Measurements from ENCODE around the gene EDC4. TPM values are rescaled to one million over a fixed set of nuclear protein-coding genes. Genes with fewer than 3 reads are reported as not detected.

Gene EDC4
- total and polyA plus RNA-seq, 4 donors: 14.4 to 66.4 (median 50.0) TPM

DNA sequence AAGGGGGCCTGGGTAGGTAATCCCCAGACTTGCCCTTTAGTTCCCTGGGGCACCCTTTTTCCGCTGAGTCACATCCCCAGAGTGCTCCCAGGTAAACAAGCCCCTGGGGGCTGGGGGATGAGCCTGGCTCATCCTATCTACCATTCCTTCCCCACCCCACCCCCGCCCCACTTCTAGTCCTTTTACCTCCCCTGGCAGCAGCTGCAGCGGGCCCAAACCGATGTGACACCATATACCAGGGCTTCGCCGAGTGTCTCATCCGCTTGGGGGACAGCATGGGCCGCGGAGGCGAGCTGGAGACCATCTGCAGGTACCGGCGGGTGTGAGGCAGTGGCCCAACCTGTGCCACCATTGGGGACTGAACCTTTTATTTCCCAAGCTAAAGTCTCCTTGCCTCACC is 12.7 kb downstream of the EDC4 start:
- H3K9me3 ChIP-seq (ENCODE audit: control insufficient read depth, low read length): no peaks in the 10 kb centered on the region
- DNase-seq (no peak), ATAC-seq (ENCODE audit: low FRiP score) (no peak)
- peak overlapping the region in 1 of 2 donors; percentile 2 for H3K27ac ChIP-seq (ENCODE audit: low read depth in 1 of 2, low read length in 2 of 2)
- H3K36me3 ChIP-seq (ENCODE audit: control insufficient read depth in 1 of 2, insufficient read depth in 2 of 2, low read length in 1 of 2): peaks cover 0 to 12% of the 10 kb centered on the region in 2 donors
- 90 to 92% methylated on average over 12 of the region's 12 CpGs for WGBS, 2 donors
- intact Hi-C loops (cut with DNase I): no loop called here
- no peaks in the 10 kb centered on the region for H3K4me1 ChIP-seq (ENCODE audit: control insufficient read depth in 1 of 2, insufficient read depth in 2 of 2, low read length in 2 of 2)
- no peak overlapping the region for H3K4me3 ChIP-seq (ENCODE audit: low read length in 2 of 2)
- no peaks in the 10 kb centered on the region for H3K27me3 ChIP-seq (ENCODE audit: control insufficient read depth in 1 of 2, insufficient read depth in 2 of 2, low read length in 1 of 2)

DNA sequence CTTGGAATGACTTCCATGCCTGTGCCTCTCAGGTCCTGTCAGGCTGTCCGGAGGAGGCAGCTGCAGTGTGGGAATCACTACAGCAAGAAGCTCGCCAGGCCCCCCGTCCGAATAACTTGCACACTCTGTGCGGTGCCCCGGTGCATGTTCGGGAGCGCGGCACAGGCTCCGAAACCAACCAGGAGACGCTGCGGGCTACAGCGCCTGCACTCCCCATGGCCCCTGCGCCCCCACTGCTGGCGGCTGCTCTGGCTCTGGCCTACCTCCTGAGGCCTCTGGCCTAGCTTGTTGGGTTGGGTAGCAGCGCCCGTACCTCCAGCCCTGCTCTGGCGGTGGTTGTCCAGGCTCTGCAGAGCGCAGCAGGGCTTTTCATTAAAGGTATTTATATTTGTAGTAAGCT is 13.1 kb downstream of the EDC4 start:
- intact Hi-C loops (cut with DNase I): no loop called here
- Histone ChIP-seq H3K9me3 (ENCODE audit: control insufficient read depth, low read length) (no peaks in the 10 kb centered on the region), H3K27ac (ENCODE audit: low read depth in 1 of 2, low read length in 2 of 2) (no peak overlapping the region), H3K4me3 (ENCODE audit: low read length in 2 of 2) (no peak overlapping the region), H3K36me3 (ENCODE audit: control insufficient read depth in 1 of 2, insufficient read depth in 2 of 2, low read length in 1 of 2) (peaks cover 0 to 9% of the 10 kb centered on the region in 2 donors), H3K27me3 (ENCODE audit: control insufficient read depth in 1 of 2, insufficient read depth in 2 of 2, low read length in 1 of 2) (no peaks in the 10 kb centered on the region), H3K4me1 (ENCODE audit: control insufficient read depth in 1 of 2, insufficient read depth in 2 of 2, low read length in 2 of 2) (no peaks in the 10 kb centered on the region)
- DNase-seq: no peak
- ATAC-seq (ENCODE audit: low FRiP score): no peak
- 91 to 93% methylated on average over 19 of the region's 19 CpGs for WGBS, 2 donors

DNA sequence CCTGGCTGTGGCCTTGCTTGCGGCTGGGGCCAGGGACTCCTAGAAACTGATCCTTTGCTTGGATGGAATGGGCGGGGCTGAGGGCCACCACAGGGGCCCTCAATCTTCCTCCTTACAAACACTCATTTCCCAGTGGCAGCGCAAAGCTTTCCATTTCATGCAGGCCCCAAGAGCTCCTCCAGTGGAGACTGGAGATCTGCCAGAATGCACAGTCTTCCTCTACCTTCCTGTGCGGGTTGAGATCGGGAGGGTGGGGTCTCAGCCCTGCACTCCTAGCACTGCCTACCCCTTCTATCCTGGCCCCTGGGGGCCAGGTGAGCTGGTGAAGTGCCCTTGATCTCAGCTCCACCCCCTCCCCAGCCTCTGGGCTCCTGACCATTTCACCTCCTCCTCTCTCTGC is 13.5 kb downstream of the EDC4 start:
- Histone ChIP-seq H3K27ac (ENCODE audit: low read depth in 1 of 2, low read length in 2 of 2) (no peak overlapping the region), H3K4me1 (ENCODE audit: control insufficient read depth in 1 of 2, insufficient read depth in 2 of 2, low read length in 2 of 2) (no peaks in the 10 kb centered on the region), H3K27me3 (ENCODE audit: control insufficient read depth in 1 of 2, insufficient read depth in 2 of 2, low read length in 1 of 2) (no peaks in the 10 kb centered on the region), H3K9me3 (ENCODE audit: control insufficient read depth, low read length) (no peaks in the 10 kb centered on the region), H3K36me3 (ENCODE audit: control insufficient read depth in 1 of 2, insufficient read depth in 2 of 2, low read length in 1 of 2) (peaks cover 0 to 9% of the 10 kb centered on the region in 2 donors), H3K4me3 (ENCODE audit: low read length in 2 of 2) (no peak overlapping the region)
- ATAC-seq (ENCODE audit: low FRiP score): no peak
- WGBS, 2 donors: 93 to 94% methylated on average over 5 of the region's 5 CpGs
- intact Hi-C loops (cut with DNase I): no loop called here
- DNase-seq: no peak

DNA sequence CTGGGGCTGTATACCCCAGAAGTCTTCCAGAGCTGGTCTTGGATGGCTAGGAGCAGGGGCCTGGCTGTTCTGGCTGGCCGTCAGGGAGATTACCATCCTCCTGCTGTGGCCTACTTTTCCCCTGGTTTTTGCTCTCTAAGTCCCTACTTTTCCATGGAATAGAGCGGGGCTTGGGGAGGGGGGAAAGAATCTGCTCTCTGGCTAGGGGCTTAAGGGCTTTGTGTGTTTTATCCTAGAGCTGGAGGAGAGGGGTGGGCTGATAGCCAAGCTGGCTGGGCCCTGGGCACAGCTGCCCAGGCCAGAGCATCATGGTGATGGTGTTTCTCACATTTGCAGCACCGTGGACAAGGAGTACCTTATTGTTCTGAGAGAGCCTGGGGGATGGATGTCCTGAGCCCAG is 15.5 kb downstream of the EDC4 start:
- peaks cover 0 to 2% of the 10 kb centered on the region in 2 donors for H3K36me3 ChIP-seq (ENCODE audit: control insufficient read depth in 1 of 2, insufficient read depth in 2 of 2, low read length in 1 of 2)
- no peak overlapping the region for H3K27ac ChIP-seq (ENCODE audit: low read depth in 1 of 2, low read length in 2 of 2)
- DNase-seq (no peak), ATAC-seq (ENCODE audit: low FRiP score) (no peak)
- WGBS, 2 donors: 61 to 76% methylated on average over 3 of the region's 3 CpGs
- H3K4me1 ChIP-seq (ENCODE audit: control insufficient read depth in 1 of 2, insufficient read depth in 2 of 2, low read length in 2 of 2): no peaks in the 10 kb centered on the region
- no peaks in the 10 kb centered on the region for H3K27me3 ChIP-seq (ENCODE audit: control insufficient read depth in 1 of 2, insufficient read depth in 2 of 2, low read length in 1 of 2)
- intact Hi-C loops (cut with DNase I): no loop called here
- no peaks in the 10 kb centered on the region for H3K9me3 ChIP-seq (ENCODE audit: control insufficient read depth, low read length)
- H3K4me3 ChIP-seq (ENCODE audit: low read length in 2 of 2): no peak overlapping the region

DNA sequence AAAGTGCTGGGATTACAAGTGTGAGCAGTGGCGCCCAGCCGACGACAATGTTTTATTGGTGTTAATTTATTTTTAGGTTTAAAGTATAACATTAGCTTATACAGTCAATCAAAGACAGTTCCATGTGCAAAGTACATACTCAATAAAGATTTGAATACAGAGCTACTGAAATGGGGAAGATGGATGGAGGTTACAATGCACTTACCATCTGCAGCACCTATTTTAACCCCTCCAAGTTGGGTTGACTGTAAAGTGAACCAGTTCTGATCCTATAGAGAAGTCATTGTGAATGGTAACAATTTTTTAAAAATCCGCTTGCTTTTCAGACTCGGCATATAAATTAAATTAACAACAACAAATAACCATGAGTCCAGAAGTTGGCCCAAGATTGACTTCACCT is 19.5 kb downstream of the EDC4 start:
- ATAC-seq (ENCODE audit: low FRiP score): no peak
- H3K4me3 ChIP-seq (ENCODE audit: low read length in 2 of 2): peak overlapping the region in 1 of 2 donors; percentile 75
- intact Hi-C loops (cut with DNase I): loop anchor here in 1 of 2 donors (2.0 kb wide), 1 partner anchor 50 kb away; the partner anchor contains the start of gene THAP11
- no peak for DNase-seq
- no peaks in the 10 kb centered on the region for H3K4me1 ChIP-seq (ENCODE audit: control insufficient read depth in 1 of 2, insufficient read depth in 2 of 2, low read length in 2 of 2)
- no peaks in the 10 kb centered on the region for H3K27me3 ChIP-seq (ENCODE audit: control insufficient read depth in 1 of 2, insufficient read depth in 2 of 2, low read length in 1 of 2)
- no peak overlapping the region for H3K27ac ChIP-seq (ENCODE audit: low read depth in 1 of 2, low read length in 2 of 2)
- no peaks in the 10 kb centered on the region for H3K36me3 ChIP-seq (ENCODE audit: control insufficient read depth in 1 of 2, insufficient read depth in 2 of 2, low read length in 1 of 2)
- H3K9me3 ChIP-seq (ENCODE audit: control insufficient read depth, low read length): no peaks in the 10 kb centered on the region
- 30 to 35% methylated on average over 5 of the region's 5 CpGs for WGBS, 2 donors

DNA sequence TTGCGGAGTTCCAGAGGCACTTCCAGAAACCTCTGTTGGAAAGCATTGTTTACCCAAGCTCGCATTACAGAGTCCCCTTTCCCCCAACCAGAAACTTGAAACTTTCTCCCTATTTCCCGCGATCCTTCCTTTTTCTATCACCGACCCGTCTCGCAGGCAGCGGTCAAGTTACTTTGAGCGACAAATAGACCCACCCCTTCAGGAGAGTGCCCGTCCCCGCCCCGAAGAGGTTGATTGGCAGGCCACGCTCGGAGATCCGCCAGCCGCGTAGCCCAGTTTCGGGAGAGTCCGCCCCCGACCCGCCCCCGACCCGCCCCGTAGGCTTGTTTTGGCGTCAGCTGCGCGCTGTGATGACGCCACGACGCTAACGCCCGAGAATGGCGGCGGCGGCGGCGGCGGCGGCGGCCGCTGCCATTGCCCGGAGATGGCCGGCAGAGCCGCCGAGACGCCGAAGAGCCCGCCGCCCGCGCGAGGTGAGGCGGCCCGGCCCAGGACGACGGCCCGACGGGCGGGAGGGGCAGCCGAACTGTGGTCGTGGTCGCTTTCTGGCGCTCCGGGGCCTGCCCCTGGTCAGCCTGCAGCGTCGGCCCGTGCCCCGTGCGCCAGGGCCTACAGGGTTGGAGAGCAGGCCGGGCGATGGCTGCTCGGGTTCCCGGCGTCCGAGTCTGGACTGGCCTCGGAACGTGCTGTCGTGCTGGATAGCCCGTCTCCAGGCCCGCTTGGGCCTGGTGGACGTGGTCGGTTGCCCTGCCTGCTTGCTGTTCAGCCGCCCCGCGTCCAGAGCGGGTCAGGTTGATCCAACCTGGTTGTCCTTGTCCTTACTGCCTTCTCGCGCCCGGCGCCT is 20.3 kb downstream of the EDC4 start, which contains the start of gene PSKH1:
Gene PSKH1 (plus strand): TSS at position 356 of the 844 bp plus-strand sequence. CDS start 15,496 bp downstream, outside the sequence.
- WGBS, 2 donors: 0 to 1% methylated on average over 50 to 90 of the region's 90 CpGs
- Histone ChIP-seq H3K36me3 (ENCODE audit: control insufficient read depth in 1 of 2, insufficient read depth in 2 of 2, low read length in 1 of 2) (no peaks in the 10 kb centered on the region), H3K4me3 (ENCODE audit: low read length in 2 of 2) (peak within 1 kb of the TSS; percentile 85 to 94), H3K27me3 (ENCODE audit: control insufficient read depth in 1 of 2, insufficient read depth in 2 of 2, low read length in 1 of 2) (no peaks in the 10 kb centered on the region), H3K27ac (ENCODE audit: low read depth in 1 of 2, low read length in 2 of 2) (peak within 1 kb of the TSS; percentile 57 to 97), H3K4me1 (ENCODE audit: control insufficient read depth in 1 of 2, insufficient read depth in 2 of 2, low read length in 2 of 2) (peaks cover 0 to 2% of the 10 kb centered on the region in 2 donors), H3K9me3 (ENCODE audit: control insufficient read depth, low read length) (no peaks in the 10 kb centered on the region)
- DNase-seq: peak; percentile 98 to 99
- intact Hi-C loops (cut with DNase I): loop anchor here in 1 of 2 donors (2.0 kb wide), 1 partner anchor 50 kb away; the partner anchor contains the start of gene THAP11
- peak; percentile 95 for ATAC-seq (ENCODE audit: low FRiP score)

DNA sequence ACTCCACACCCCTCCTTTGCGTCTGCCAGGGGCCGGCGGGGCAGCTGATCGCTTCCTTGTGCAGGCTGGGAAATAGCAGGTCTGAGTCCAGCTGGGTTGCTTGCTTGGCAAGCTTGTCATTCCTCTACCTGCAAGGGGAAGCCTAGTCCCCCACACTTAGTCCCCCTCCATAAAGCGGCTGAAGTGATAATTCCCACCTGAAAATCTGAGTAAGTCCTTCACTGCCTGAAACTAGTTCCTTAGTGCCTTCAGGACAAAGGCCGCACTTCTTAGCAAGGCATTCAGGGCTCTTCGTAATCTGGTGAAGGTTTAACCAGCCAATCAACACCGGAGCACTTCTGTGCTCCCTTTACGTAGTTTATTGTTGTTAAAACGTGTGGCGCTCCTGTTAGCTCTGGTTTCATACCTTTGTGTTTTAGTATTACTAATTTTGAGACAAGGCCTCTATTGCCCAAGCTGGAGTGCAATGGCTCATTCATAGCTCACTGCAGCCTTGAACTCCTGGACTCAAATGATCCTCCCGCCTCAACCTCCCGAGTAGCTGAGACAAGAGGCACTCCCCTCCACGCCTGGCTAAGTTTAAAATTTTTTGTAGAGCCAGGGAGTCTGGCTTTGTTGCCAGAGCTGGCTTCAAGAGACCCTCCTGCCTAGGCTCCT is 21.0 kb downstream of the EDC4 start:
- ATAC-seq (ENCODE audit: low FRiP score) (no peak), DNase-seq (no peak)
- Histone ChIP-seq H3K4me1 (ENCODE audit: control insufficient read depth in 1 of 2, insufficient read depth in 2 of 2, low read length in 2 of 2) (peaks cover 0 to 2% of the 10 kb centered on the region in 2 donors), H3K4me3 (ENCODE audit: low read length in 2 of 2) (peak overlapping the region; percentile 85 to 94), H3K27ac (ENCODE audit: low read depth in 1 of 2, low read length in 2 of 2) (peak overlapping the region in 1 of 2 donors; percentile 97), H3K27me3 (ENCODE audit: control insufficient read depth in 1 of 2, insufficient read depth in 2 of 2, low read length in 1 of 2) (no peaks in the 10 kb centered on the region), H3K36me3 (ENCODE audit: control insufficient read depth in 1 of 2, insufficient read depth in 2 of 2, low read length in 1 of 2) (no peaks in the 10 kb centered on the region), H3K9me3 (ENCODE audit: control insufficient read depth, low read length) (no peaks in the 10 kb centered on the region)
- 22 to 24% methylated on average over 14 of the region's 14 CpGs for WGBS, 2 donors
- intact Hi-C loops (cut with DNase I): loop anchor here in 1 of 2 donors (2.0 kb wide), 1 partner anchor 51 kb away; the partner anchor contains the start of gene THAP11

DNA sequence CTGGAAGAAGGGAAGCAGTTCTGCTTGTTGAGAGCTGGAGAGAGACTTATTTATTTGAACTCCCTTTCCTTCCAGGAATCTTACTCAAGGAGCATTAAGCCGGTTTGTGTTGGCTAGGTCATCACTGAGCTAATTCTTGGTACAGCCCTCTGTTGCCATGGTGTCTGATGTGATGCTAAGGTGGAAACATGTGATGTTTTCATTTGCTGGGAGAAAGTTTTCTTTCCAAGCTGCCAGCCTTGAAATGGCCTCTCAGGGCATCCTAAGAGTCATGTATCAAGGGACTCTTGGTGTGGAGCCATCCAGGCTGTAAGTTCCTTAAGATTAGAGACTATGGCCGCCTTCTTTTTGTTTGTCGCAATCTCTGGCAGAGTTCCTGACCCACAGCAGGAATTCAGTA is 24.4 kb downstream of the EDC4 start:
- Histone ChIP-seq H3K27me3 (ENCODE audit: control insufficient read depth in 1 of 2, insufficient read depth in 2 of 2, low read length in 1 of 2) (no peaks in the 10 kb centered on the region), H3K4me1 (ENCODE audit: control insufficient read depth in 1 of 2, insufficient read depth in 2 of 2, low read length in 2 of 2) (peaks cover 0 to 2% of the 10 kb centered on the region in 2 donors), H3K9me3 (ENCODE audit: control insufficient read depth, low read length) (no peaks in the 10 kb centered on the region), H3K4me3 (ENCODE audit: low read length in 2 of 2) (no peak overlapping the region), H3K27ac (ENCODE audit: low read depth in 1 of 2, low read length in 2 of 2) (peak overlapping the region in 1 of 2 donors; percentile 91), H3K36me3 (ENCODE audit: control insufficient read depth in 1 of 2, insufficient read depth in 2 of 2, low read length in 1 of 2) (peaks cover 0 to 2% of the 10 kb centered on the region in 2 donors)
- ATAC-seq (ENCODE audit: low FRiP score) (peak; percentile 85), DNase-seq (peak in 1 of 2 donors; percentile 69)
- WGBS, 2 donors: 2 to 4% methylated on average over 3 of the region's 3 CpGs
- intact Hi-C loops (cut with DNase I): no loop called here
